HEK293 (cell line): ENCODE results near the gene SLC22A9.

ENCODE experiments used
- CTCF ChIA-PET: fragments of 350-600 bp; formaldehyde crosslinking; extraction: SDS; loops from one replicate; lab custom pipeline; 2021; ENCODE audit warnings: antibody characterized with exemption; lab: Yijun Ruan, JAX
- POLR2A ChIA-PET: fragments of 300-600 bp; formaldehyde crosslinking; extraction: SDS; loops from one replicate; lab custom pipeline; 2020; ENCODE audit warnings: antibody characterized with exemption, inconsistent platforms; lab: Yijun Ruan, JAX
- H3K27ac ChIP-seq: fragments of 200-500 bp; sonication (Bioruptor generic); 2 replicates; pipeline ENCODE4 v1.5.1; 2014; ENCODE audit warnings: low read depth, low read length, control low read depth, inconsistent platforms; ENCODE audit errors: extremely low read depth
- H3K36me3 ChIP-seq, 2 experiments: fragments of 200-500 bp in 1 of 2; sonication (Bioruptor generic) in 1 of 2; 1 replicate in 1 of 2; 2 replicates in 1 of 2; pipeline ENCODE4 v1.5.1; 2014 to 2017; ENCODE audit warnings: inconsistent platforms in 2 of 2, low read length in 2 of 2; ENCODE audit not compliant: control insufficient read depth in 2 of 2, insufficient read depth in 1 of 2
- H3K4me1 ChIP-seq: fragments of 200-500 bp; sonication (Bioruptor generic); 2 replicates; pipeline ENCODE4 v1.5.1; 2014; ENCODE audit warnings: mild to moderate bottlenecking, low read length, inconsistent platforms; ENCODE audit not compliant: control insufficient read depth, insufficient read depth
- H3K4me3 ChIP-seq: 2 replicates; pipeline ENCODE4 v1.5.1; 2011; ENCODE audit warnings: low read depth, mild to moderate bottlenecking, control low read depth, low read length, moderate library complexity
- H3K9me3 ChIP-seq: fragments of 200-500 bp; sonication (Bioruptor generic); 2 replicates; pipeline ENCODE4 v1.5.1; 2014; ENCODE audit warnings: low read depth, low read length, inconsistent platforms; ENCODE audit not compliant: control insufficient read depth, insufficient read depth
- BCL11A ChIP-seq: fragments of 450-650 bp; formaldehyde crosslinking; IDR thresholded peaks from 2 replicates; pipeline ENCODE4 v1.5.1; 2016; ENCODE audit warnings: low read depth, missing biosample characterization, missing genetic modification characterization
- FEZF1 ChIP-seq: fragments of 450-650 bp; formaldehyde crosslinking; IDR thresholded peaks from 2 replicates; pipeline ENCODE4 v1.5.1; 2016; ENCODE audit warnings: missing biosample characterization, missing genetic modification characterization
- GLI4 ChIP-seq: fragments of 450-650 bp; formaldehyde crosslinking; IDR thresholded peaks from 2 replicates; pipeline ENCODE4 v1.5.1; 2016; ENCODE audit warnings: missing biosample characterization, missing genetic modification characterization
- MYNN ChIP-seq: fragments of 450-650 bp; formaldehyde crosslinking; IDR thresholded peaks from 2 replicates; pipeline ENCODE4 v1.5.1; 2016; ENCODE audit warnings: missing biosample characterization, missing genetic modification characterization, borderline replicate concordance
- OVOL3 ChIP-seq: fragments of 450-650 bp; formaldehyde crosslinking; IDR thresholded peaks from 2 replicates; pipeline ENCODE4 v1.5.1; 2016; ENCODE audit warnings: missing biosample characterization, missing genetic modification characterization
- RBAK ChIP-seq: fragments of 450-650 bp; formaldehyde crosslinking; IDR thresholded peaks from 2 replicates; pipeline ENCODE4 v1.5.1; 2016; ENCODE audit warnings: missing biosample characterization, missing genetic modification characterization
- TCF7L2 ChIP-seq: IDR thresholded peaks from 2 replicates; pipeline ENCODE4 v1.6.1; 2011; ENCODE audit warnings: low read depth, mild to moderate bottlenecking, inconsistent platforms, low read length, moderate library complexity, borderline replicate concordance
- ZBTB17 ChIP-seq: fragments of 450-650 bp; formaldehyde crosslinking; IDR thresholded peaks from 2 replicates; pipeline ENCODE4 v1.5.1; 2016; ENCODE audit warnings: missing biosample characterization, missing genetic modification characterization
- ZBTB20 ChIP-seq: fragments of 450-650 bp; formaldehyde crosslinking; IDR thresholded peaks from 2 replicates; pipeline ENCODE4 v1.5.1; 2016; ENCODE audit warnings: missing biosample characterization, missing genetic modification characterization
- ZNF146 ChIP-seq: fragments of 450-650 bp; formaldehyde crosslinking; IDR thresholded peaks from 2 replicates; pipeline ENCODE4 v1.5.1; 2016; ENCODE audit warnings: missing biosample characterization, missing genetic modification characterization
- ZNF157 ChIP-seq: fragments of 450-650 bp; formaldehyde crosslinking; IDR thresholded peaks from 2 replicates; pipeline ENCODE4 v1.5.1; 2016; ENCODE audit warnings: missing biosample characterization, missing genetic modification characterization
- ZNF223 ChIP-seq: fragments of 450-650 bp; formaldehyde crosslinking; IDR thresholded peaks from 2 replicates; pipeline ENCODE4 v1.5.1; 2016; ENCODE audit warnings: missing biosample characterization, missing genetic modification characterization
- ZNF292 ChIP-seq: fragments of 450-650 bp; formaldehyde crosslinking; IDR thresholded peaks from 2 replicates; pipeline ENCODE4 v1.5.1; 2016; ENCODE audit warnings: low read depth, missing biosample characterization, missing genetic modification characterization, borderline replicate concordance
- ZSCAN16 ChIP-seq: fragments of 450-650 bp; formaldehyde crosslinking; IDR thresholded peaks from 2 replicates; pipeline ENCODE4 v1.5.1; 2016; ENCODE audit warnings: missing biosample characterization, missing genetic modification characterization
- TF ChIP-seq, protein P1 (sequence below): fragments of 450-650 bp; IDR thresholded peaks from 2 replicates; pipeline ENCODE4 v1.5.1; 2018; ENCODE audit warnings: missing biosample characterization, missing genetic modification characterization
- TF ChIP-seq, protein P2 (sequence below): fragments of 450-650 bp; formaldehyde crosslinking; IDR thresholded peaks from 2 replicates; pipeline ENCODE4 v1.5.1; 2016; ENCODE audit warnings: missing biosample characterization, missing genetic modification characterization
- TF ChIP-seq, protein P3 (sequence below): fragments of 450-650 bp; formaldehyde crosslinking; IDR thresholded peaks from 2 replicates; pipeline ENCODE4 v1.5.1; 2016; ENCODE audit warnings: missing biosample characterization, missing genetic modification characterization
- TF ChIP-seq, protein P4 (sequence below): fragments of 450-650 bp; formaldehyde crosslinking; IDR thresholded peaks from 2 replicates; pipeline ENCODE4 v1.5.1; 2016; ENCODE audit warnings: missing biosample characterization, missing genetic modification characterization

Gene SLC22A9

DNA sequence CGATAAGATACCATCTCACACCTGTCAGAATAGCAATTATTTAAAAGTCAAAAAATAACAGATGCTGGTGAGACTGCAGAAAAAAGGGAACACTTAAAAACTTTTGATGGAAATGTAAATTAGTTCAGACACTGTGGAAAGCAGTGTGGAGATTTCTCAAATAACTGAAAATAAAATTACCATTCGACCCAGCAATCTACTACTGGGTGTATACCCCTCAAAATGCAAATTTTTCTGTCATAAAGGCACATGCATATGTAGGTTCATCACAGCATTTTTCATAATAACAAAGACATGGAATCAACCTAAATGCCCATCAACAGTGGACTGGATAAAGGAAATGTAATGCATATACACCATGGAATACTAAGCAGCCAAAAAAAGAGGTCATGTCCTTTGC, 10.5 kb downstream of the SLC22A9 start:
- ChIA-PET POLR2A (no interaction called here), CTCF (no interaction called here)
- TF ChIP-seq BCL11A (tag by site-specific recombination) (no peak), TCF7L2 (no peak), ZBTB20 (no peak), MYNN (tag by site-specific recombination) (no peak), ZNF223 (tag by site-specific recombination) (no peak)
- TF ChIP-seq, protein P1, sequence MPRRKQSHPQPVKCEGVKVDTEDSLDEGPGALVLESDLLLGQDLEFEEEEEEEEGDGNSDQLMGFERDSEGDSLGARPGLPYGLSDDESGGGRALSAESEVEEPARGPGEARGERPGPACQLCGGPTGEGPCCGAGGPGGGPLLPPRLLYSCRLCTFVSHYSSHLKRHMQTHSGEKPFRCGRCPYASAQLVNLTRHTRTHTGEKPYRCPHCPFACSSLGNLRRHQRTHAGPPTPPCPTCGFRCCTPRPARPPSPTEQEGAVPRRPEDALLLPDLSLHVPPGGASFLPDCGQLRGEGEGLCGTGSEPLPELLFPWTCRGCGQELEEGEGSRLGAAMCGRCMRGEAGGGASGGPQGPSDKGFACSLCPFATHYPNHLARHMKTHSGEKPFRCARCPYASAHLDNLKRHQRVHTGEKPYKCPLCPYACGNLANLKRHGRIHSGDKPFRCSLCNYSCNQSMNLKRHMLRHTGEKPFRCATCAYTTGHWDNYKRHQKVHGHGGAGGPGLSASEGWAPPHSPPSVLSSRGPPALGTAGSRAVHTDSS (tag by site-specific recombination): no peak
- Histone ChIP-seq H3K36me3 (no peaks in the 10 kb centered on the region), H3K9me3 (no peaks in the 10 kb centered on the region), H3K27ac (no peak overlapping the region), H3K4me1 (no peaks in the 10 kb centered on the region), H3K4me3 (no peak overlapping the region)

DNA sequence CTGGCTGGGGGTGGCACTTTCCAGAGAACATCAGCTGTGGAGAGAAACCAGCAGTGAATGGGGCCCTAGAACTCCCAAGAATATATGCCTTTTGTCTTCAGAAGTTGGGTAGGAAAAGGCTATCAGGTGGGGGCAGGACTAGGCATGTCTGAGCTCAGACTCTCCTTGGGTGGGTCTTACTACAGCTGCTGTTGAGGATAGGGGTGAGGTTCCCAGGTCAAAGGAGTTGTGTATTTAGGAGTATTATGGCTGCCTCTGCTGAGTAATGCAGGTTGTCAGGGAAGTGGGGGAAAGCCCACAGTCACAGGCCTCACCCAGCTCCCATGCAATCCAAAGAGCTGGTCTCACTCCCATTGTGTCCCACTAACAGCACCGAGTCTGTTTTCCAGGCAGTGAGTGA, 26.1 kb downstream of the SLC22A9 start:
- Histone ChIP-seq H3K4me1 (no peaks in the 10 kb centered on the region), H3K36me3 (no peaks in the 10 kb centered on the region), H3K27ac (no peak overlapping the region), H3K4me3 (no peak overlapping the region), H3K9me3 (no peaks in the 10 kb centered on the region)
- no peak for TF ChIP-seq ZBTB17 (tag by site-specific recombination)
- no peak for TF ChIP-seq FEZF1
- TF ChIP-seq, protein P2, sequence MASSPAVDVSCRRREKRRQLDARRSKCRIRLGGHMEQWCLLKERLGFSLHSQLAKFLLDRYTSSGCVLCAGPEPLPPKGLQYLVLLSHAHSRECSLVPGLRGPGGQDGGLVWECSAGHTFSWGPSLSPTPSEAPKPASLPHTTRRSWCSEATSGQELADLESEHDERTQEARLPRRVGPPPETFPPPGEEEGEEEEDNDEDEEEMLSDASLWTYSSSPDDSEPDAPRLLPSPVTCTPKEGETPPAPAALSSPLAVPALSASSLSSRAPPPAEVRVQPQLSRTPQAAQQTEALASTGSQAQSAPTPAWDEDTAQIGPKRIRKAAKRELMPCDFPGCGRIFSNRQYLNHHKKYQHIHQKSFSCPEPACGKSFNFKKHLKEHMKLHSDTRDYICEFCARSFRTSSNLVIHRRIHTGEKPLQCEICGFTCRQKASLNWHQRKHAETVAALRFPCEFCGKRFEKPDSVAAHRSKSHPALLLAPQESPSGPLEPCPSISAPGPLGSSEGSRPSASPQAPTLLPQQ (tag by site-specific recombination): no peak
- no peak for TF ChIP-seq ZNF292 (tag by site-specific recombination)
- TF ChIP-seq TCF7L2: no peak
- TF ChIP-seq ZSCAN16: no peak
- no peak for TF ChIP-seq GLI4 (tag by site-specific recombination)
- TF ChIP-seq, protein P3, sequence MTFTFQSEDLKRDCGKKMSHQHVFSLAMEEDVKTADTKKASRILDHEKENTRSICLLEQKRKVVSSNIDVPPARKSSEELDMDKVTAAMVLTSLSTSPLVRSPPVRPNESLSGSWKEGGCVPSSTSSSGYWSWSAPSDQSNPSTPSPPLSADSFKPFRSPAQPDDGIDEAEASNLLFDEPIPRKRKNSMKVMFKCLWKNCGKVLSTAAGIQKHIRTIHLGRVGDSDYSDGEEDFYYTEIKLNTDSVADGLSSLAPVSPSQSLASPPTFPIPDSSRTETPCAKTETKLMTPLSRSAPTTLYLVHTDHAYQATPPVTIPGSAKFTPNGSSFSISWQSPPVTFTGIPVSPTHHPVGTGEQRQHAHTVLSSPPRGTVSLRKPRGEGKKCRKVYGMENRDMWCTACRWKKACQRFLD (tag by site-specific recombination): no peak
- no peak for TF ChIP-seq ZNF157 (tag by site-specific recombination)
- no peak for TF ChIP-seq ZNF146 (tag by site-specific recombination)
- TF ChIP-seq RBAK (tag by site-specific recombination): no peak
- no peak for TF ChIP-seq OVOL3 (tag by site-specific recombination)
- TF ChIP-seq, protein P4, sequence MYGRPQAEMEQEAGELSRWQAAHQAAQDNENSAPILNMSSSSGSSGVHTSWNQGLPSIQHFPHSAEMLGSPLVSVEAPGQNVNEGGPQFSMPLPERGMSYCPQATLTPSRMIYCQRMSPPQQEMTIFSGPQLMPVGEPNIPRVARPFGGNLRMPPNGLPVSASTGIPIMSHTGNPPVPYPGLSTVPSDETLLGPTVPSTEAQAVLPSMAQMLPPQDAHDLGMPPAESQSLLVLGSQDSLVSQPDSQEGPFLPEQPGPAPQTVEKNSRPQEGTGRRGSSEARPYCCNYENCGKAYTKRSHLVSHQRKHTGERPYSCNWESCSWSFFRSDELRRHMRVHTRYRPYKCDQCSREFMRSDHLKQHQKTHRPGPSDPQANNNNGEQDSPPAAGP (tag by site-specific recombination): no peak
- CTCF ChIA-PET: interaction anchor here (0.6 kb wide), 2 partner anchors 12 to 52 kb away, joined by 3 read pairs; no protein-coding TSS in a partner anchor
- POLR2A ChIA-PET: no interaction called here
